ENCODE results near the gene GP9.

Gene GP9

DNA sequence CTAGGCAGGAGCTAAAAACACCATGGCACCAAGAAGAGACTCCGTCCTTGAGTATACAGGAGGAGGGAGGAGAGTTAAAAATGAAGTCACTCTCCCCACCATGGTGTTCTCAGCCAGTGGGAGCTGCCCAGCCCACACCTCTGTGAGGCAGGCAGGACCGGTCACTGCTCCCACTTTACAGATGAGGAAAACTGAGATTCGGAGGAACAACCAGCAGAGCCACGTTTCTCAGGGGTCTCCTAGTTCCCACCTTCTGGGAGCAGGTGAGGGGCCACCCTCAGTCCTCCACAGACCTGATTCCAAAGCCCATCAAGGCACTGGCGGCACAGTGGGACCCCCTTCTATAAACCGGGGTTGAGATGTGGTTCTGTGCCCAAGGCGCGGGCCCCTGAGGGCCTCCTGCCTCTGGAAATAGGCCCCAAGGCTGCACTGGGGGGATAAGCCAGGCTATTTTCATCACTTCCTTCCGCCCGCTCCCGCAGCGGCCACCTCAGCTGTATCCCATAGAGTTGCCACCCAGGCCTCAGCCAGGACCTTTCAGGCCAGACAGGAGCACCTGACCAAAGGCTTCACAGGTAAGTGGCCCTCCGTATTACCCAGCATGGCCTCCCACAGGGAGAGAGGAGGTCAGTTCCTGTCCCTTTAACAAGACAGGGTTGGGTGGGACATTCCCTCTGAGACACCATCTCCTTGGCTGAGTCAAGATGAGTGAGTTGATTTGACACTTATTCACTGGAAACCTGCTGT lies at the start of gene GP9:
Gene GP9 (plus strand): TSS at position 504 of the 747 bp plus-strand sequence. CDS start 961 bp downstream, outside the sequence.
- no peak for DNase-seq (ENCODE audit: insufficient read length, low spot score)
- no peak for FAIRE-seq

DNA sequence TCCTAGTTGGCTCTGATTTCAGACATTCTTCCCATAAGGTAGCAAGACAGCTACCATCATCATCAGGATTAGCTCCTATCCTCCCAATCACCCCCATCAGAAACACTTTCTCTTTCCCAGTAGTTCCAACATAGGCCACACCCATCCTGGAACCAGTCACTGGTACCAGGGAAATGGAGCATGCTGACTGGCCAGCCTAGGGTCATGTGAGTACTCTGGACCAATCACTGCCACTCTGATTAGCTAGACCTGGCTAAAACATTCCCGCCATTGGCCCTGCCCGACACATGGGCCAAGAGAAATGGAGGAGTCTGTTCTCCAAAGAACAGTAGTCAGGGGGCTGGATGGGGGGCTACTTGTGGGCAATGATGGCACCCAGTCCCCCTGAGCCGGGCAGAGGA lies 47.1 kb upstream of the GP9 start:
- FAIRE-seq (peak; percentile 20), DNase-seq (ENCODE audit: insufficient read length, low spot score) (no peak)

DNA sequence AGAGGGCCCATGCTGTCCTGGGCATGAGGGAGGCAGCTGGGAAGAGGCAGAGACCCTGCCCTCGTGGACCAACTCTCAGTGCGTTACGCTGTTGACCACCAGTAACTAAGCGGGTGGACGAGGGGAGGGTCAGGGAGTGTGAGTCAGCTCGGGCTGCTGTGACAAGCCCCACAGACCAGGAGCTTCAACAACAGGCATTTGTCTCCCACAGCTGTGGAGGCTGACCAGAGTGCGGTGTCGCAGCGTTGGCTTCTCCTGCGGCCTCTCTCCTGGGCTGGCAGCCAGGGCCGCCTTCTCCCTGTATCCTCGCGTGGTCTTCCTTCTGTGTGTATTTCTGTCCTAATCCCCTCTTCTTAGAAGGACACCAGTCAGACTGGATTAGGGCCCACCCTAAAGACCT lies 46.4 kb upstream of the GP9 start:
- DNase-seq (ENCODE audit: insufficient read length, low spot score) (no peak), FAIRE-seq (no peak)

DNA sequence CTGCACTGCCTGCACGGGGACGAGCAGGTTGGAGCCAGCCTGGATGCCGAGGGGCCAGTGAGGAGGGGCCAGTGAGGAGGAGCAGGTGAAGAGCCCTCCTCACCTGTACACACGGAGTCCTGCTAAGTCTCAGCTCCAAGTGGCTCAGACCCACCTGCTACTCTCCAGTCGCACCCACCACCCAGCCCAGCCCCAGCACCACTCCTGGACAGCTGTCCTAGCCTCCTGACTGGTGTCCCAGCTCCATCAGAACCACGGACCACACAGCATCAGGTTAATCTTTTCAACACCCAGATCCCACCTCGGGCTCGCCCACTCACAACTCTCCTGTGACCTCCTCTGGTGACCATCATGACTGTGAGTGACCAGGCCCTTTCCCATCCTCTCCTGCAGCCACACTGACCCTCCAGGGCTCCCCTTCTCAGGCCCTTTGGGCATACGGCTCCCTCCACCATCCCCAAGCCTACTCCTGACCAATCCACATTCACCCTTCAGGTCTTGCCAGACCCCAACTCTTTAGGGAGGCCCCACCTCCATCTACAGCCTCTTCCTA lies 45.7 kb upstream of the GP9 start:
- FAIRE-seq (no peak), DNase-seq (ENCODE audit: insufficient read length, low spot score) (no peak)

DNA sequence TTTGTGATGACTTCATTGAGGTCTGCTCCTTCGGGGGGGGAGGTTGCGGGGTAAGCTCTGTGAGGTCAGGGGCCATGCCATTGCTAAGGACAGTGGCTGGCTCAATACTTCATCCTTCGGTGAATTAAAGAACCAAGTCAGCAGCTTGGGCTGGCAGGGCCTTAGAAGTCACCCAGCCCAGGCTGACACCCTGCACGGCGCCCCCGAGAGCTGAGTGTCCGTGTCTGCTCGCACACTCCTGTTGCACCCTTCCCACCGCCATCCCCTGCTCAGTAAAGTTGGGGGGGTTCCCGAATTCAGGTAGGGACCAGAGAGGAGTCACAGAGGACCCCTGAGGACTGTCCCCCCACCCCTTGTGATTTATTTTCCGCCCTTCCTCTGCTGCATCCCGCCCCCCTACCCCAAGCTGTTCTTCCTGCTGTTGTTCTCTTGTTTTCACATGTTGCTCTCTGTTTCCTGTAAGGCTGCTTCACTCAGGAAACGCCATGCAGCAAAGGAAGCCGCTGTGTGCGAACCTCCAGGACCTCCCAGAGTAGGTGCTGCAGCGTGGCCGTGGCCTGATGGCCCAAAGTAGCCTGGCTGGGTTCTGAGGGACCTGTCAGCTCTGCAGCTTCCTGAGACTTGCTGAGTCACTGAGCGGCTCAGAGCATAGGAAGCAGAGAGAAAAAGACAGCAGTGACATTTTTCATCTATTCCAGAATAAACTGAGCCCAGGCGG lies 45.0 kb upstream of the GP9 start:
- no peak for FAIRE-seq
- no peak for DNase-seq (ENCODE audit: insufficient read length, low spot score)

DNA sequence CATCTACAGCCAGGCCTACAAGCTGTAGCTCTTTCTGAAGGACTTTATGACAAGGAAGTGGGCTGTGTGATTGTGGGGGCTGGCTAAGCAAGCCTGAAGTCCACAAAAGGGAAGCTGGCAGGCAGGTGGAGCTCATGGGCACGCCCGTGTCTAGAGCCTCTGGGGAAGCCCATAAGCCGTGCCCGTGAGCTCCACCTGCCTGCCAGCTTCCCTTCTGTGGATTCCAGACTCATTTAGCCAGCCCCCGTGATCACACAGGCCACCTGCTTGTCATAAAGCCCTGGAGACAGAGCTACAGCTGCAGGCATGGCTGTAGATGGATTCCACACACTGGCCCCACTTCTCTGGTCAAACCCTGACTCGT lies 44.2 kb upstream of the GP9 start:
- DNase-seq (ENCODE audit: insufficient read length, low spot score), result no peak
- no peak for FAIRE-seq

DNA sequence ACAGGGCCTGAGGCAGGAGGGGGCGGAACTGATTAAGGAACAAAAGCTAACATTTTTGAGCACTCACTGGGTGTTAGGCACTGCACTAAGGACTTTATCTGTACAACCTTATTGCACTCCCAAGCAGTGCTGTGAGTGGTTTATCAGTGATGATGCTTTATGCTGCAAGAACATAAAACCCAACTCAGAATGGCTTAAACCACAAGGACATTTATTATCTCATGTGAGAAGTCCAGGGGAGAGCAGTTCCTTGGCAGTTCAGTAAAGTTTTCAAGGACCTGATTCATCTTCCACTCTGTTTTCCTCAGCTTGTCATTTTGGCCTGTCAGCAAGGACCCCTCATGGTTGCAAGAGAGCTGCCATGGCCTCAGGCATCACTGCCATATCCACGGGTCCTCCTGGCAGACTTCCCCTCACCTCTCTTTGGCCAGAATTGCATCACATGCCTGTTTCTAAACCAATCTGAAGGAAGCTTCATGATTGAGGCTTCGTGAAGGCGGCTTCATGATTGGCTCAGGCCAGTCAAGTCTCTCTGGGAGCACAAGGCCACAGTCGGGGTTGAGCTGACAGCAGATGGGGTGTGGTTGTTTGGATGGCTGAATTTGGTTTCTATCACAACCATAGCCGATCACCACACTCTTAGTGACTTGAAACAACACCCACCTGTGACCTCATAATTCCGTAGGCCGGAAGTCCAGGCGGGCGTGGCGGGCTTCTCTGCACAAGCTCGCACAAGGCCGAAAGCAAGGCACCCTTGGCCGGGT lies 43.7 kb upstream of the GP9 start:
- FAIRE-seq, result no peak

DNA sequence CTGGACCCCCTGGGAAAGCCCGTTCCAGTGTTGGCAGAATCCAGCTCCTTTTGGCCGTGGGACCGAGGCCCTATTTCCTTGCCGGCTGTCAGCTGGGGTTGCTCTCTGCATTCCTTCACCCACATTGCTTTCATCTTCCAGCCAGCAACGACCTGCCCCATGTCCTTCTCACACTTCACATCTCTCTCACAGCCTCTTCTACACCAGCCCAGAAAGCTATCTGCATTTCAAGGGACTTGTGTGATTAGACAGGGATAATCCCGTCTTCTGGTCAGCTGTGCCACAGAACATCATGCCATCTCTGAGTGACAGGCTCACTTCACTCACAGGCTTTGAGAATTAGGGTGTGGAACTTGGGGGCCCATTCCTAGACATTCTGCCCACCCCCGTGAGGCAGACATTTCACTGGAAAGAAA lies 43.1 kb upstream of the GP9 start:
- no peak for DNase-seq (ENCODE audit: insufficient read length, low spot score)
- no peak for FAIRE-seq

More for the DNA sequence above, 43.7 kb upstream of the GP9 start:
- no peak for DNase-seq (ENCODE audit: insufficient read length, low spot score)

DNA sequence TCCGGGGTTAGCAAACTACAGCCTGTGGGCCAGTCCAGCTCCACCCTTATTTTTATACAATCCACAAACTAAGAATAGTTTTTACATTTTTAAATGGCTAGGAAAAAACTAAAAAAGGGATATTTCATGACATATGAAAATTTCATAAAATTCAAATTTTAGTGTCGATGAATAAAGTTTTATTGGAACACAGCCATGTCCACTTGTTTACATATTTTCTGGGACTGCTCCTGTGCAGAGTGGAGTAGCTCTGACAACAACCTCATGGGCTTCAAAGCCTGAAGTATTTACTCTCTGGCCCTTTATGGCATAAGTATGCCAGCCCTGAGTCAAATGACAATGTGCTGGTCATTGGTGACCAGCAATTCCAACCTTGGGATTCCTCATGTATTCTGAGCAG lies 42.3 kb upstream of the GP9 start:
- DNase-seq (ENCODE audit: insufficient read length, low spot score) (no peak), FAIRE-seq (no peak)

DNA sequence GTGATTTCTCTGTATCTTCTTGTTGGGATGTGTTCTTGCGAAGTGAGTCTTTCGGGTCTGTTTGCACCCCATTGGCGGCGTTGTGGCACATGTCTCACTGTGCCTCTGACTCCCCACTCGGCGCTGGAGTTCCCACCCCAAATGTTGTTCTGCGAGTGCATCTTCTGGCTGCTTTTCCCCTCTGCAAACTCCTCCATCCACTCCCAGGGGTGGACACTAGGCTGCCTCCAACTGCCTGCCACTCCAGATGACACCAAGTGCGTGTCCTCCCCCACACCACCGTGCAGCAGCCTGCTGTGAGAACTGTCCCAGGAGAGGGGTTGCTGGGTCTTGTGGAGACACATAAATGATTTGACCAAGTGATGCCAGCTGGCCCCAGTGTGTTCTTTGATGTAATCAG lies 41.8 kb upstream of the GP9 start:
- FAIRE-seq (no peak), DNase-seq (ENCODE audit: insufficient read length, low spot score) (no peak)

DNA sequence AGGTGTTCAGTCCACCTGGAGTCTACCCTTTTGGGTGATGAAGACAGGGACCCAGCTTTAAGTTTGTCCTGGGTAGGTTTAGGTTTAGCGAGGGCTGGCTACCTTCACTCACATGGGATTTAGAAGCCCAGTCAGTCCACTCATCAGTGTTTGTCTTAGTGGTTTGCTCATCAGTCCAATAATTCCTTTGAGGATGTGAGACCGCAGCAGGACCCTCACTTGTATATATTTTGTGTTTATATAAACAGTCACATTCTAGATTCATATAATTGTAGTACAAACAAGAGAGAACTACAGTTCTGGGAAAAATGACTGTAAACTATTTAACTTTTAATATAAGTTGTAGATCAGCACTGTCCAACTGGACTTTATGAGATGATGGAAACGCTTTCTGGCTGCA lies 41.3 kb upstream of the GP9 start:
- no peak for FAIRE-seq
- DNase-seq (ENCODE audit: insufficient read length, low spot score), result no peak

DNA sequence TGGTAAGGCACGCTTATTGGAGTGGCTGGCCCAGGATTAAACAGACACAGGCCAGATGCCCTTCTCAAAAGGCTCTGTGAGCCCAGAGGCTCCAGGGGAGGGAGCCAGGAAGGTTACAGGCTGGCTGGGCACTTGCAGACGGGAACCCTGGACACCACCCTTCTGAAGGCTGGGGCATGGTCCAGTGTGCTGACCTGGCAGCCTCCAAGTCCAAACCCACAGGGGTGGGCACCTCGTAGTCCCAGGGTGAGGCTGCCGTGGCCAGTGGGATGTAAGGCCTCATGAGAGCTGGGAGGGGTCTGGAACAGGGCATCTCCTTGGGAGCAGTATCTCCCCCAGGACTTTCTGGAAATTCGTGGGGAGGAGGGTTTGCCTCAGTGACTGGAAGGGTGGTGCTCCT lies 39.9 kb upstream of the GP9 start:
- FAIRE-seq, result no peak

DNA sequence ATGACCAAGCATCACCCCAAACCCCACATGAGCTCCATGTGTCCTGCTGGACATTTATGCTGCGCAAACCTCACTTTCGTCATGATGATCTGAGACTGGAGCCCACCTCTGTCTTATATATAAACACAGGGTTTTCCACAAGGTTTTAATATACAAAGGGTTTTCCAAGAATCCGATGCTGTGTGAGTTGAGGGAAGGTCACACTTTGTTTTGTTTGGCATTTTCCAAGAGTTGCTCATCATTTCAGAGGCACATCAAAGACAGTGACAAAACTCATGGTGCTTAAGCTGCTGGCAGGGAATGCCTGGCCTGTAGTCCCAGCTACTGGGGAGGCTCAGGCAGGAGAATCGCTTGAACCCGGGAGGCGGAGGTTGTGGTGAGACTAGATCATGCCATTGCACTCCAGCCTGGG lies 39.4 kb upstream of the GP9 start:
- no peak for FAIRE-seq
- DNase-seq (ENCODE audit: insufficient read length, low spot score), result no peak

More for the DNA sequence above, 39.9 kb upstream of the GP9 start:
- DNase-seq (ENCODE audit: insufficient read length, low spot score), result no peak

DNA sequence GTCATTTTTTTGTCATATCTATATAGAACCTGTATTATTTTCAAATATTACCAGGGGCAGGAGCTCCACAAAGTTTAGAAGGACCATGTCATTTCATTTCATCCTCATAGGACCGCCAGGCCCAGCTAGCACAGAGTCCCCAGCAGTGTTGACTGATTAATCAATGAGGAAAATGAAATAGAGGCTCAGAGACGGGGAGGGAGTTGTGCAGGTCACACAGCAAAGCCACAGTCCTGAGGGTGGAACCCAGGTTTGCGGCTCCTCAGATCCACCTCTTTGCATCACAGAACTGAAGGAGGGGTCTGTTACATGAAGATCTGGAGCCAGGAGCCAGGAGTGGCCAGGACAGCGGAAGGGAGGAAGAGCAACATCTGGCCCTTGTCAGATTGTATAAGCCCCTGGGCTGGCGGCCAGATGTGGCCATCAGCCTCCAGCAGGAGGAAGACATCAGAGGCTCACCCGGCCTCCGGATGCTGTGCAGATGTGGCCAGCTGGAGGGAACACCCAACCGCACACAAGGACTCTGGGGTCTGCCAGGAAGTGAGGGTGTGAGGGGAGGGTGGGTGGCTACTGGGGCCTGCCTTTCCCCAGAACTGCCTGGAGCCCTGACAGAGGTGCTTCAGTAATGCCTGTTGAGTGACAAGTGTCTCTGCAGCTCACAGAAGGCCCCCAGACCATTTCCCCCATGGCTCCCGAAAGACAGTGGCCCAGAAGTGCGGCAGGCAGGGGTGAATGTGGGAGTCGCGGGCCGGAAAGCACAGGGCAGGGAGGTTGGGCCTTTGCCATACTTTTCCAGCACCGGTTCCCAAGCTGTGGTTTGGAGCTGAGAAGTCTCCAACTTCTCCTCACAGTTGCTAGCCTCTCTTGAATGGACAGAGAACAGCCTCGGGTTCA lies 38.2 kb upstream of the GP9 start:
- no peak for DNase-seq (ENCODE audit: insufficient read length, low spot score)
- FAIRE-seq, result no peak

DNA sequence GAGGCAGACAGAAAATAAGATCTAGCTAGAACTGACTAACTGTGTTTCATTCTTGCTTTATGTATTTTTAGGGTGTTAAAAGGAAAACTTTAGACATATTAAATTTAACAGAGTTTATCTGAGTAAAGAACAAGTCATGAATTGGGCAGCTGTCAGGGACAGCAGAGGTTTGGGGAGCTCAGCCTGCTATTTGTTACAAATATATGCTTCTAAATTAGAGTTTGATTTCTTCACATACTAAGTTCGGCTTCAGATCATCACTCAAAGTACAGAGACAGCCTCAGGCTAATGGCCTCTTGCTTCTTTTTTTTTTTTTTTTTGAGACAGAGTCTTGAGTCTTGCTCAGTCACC lies 37.6 kb upstream of the GP9 start:
- FAIRE-seq, result no peak
- DNase-seq (ENCODE audit: insufficient read length, low spot score), result no peak

DNA sequence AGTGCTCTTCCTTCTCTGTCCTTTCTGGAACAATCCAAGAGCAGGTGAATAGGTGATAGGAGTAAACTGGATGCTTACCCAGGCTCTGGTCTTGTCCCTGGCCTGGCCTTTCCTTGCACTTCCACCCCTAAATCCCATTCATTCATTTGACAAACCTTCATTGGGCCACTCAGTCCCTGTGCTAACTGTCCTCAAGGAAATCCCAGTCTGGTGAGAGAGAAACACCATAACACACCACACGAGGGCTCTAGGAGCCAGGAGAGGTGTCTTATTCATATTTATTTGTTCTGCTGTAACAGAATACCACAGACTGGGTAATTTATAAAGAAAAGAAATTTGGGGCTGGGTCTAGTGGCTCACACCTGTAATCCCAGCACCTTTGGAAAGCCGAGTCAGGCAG lies 36.7 kb upstream of the GP9 start:
- DNase-seq (ENCODE audit: insufficient read length, low spot score) (peak; percentile 38), FAIRE-seq (no peak)

DNA sequence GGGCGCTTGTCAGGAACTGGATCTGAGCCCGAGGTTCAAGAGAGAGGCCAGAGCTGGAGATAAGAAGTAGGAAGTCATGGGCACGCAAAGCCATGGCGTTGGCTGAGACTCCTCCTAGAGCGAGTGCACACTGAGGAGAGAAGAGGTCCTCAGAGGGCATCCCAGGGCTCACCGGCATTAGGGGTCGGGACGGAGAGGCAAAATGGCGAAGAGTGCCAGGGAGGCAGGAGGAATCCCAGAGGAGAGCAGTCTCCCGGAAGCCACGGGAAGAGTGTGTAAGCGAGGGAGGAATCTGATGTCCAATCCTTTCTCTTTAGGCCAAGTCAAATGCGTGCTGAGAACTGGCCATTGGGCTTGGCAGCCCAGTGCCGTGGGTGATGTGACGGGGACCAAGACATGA lies 35.5 kb upstream of the GP9 start:
- DNase-seq (ENCODE audit: insufficient read length, low spot score), result no peak
- no peak for FAIRE-seq

DNA sequence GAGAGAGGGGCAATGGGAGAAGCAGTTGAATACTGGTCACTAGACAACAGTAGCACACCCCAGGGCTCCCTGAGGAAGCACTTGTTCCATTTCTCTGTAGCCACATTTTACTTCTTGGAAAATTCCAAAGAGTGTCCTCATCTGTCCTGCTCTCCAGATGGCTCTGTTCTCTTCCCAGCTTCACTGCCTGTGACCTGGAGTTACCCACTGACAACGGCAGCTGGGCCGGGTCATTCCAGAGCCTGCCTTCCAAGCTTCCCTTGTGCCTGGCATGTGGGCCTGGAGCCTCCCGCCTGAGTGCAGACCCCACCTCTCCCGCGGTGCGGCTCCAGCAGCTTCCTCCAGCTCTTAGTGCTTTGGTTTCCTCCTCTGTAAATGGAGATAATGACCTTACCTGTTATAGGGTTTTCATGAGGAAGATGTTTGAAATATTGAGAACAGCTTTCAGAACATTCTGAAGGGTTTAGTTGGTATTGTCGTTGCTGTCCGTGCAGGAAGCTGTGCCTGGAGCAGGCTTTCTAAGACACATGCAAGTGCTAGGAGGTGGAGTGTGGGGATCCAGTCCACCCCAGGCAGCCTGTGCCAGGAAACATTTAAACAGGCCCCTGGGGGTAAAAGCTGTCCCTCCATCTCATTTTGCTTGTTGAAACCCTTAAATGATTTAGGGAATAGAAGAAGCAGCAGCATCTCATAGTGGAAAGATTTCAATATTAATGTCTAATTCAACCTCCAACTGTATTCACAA lies 34.7 kb upstream of the GP9 start:
- FAIRE-seq (no peak), DNase-seq (ENCODE audit: insufficient read length, low spot score) (no peak)

DNA sequence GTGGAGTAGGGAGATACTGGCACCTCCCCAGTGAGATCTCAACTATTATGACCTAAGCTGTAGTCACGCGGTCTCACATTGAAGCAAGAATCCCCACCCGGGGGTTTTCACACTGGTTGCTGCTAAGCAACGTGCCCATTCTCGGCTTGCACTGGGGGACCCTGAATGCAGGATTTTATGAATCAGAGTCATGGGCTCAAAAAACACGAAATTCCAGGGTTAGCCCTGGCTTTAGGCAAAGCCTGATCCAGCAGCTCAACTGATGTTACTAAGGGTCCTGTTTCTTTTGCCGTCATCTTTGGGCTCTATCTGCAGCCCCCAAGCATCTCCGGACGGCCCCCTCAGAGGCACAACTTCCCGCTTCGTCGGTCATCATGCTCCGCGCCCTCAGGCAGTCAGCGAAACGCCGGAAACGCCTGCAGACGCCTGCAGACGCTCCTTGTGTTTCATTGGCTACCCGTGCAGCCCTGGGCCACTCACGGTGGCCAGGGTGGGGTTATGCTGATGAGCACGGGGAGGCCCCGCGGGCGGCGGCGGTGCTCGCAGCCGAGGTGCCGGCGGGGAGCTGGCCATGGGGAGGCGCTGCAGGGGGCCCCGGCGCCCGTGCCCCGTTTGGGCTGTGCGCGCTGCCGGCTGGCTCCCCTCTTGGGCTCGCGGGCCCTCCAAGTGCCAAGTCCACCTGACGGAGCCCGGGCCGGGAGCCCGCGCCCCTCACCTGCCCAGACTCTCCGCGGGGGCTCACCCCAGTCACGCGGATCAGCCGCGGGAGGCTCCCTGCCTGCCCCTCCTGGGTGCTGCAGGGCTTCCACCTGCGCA lies 33.6 kb upstream of the GP9 start:
- peak; percentile 64 for FAIRE-seq

More for the DNA sequence above, 33.6 kb upstream of the GP9 start:
- peak; percentile 98 for DNase-seq (ENCODE audit: insufficient read length, low spot score)

Measured in HTR-8/SVneo (cell line).